NCI-H1436 (cell line): ENCODE results near the gene KDM4C.

ENCODE experiments used
- DNase-seq: peaks from one replicate; lab custom pipeline; 2025; lab: John Stamatoyannopoulos, UW

KDM4C gene

GRCh38 chr9:6904371-6904770 is 146.6 kb downstream of the KDM4C start:
- no peak for DNase-seq

GRCh38 chr9:6905850-6906375 is 148.1 kb downstream of the KDM4C start:
- no peak for DNase-seq

GRCh38 chr9:6907772-6908381 is 150.1 kb downstream of the KDM4C start:
- no peak for DNase-seq

- no peak for DNase-seq
Measured at GRCh38 chr9:6909181-6909580, 151.4 kb downstream of the KDM4C start.

GRCh38 chr9:6910032-6910431 is 152.3 kb downstream of the KDM4C start:
- no peak for DNase-seq

- no peak for DNase-seq
Measured at GRCh38 chr9:6910497-6910896, 152.7 kb downstream of the KDM4C start.

- DNase-seq = no peak
Measured at GRCh38 chr9:6911901-6912638, 154.3 kb downstream of the KDM4C start.

- no peak for DNase-seq
Measured at GRCh38 chr9:6915635-6916034, 157.9 kb downstream of the KDM4C start.

- DNase-seq = no peak
Measured at GRCh38 chr9:6917162-6917561, 159.4 kb downstream of the KDM4C start.

- no peak for DNase-seq
Measured at GRCh38 chr9:6920041-6920440, 162.3 kb downstream of the KDM4C start.

GRCh38 chr9:6921315-6921714 is 163.5 kb downstream of the KDM4C start:
- DNase-seq = no peak

GRCh38 chr9:6922124-6922676 is 164.4 kb downstream of the KDM4C start:
- DNase-seq = no peak

- no peak for DNase-seq
Measured at GRCh38 chr9:6922680-6923079, 164.9 kb downstream of the KDM4C start.

- DNase-seq = no peak
Measured at GRCh38 chr9:6923086-6923485, 165.3 kb downstream of the KDM4C start.

- no peak for DNase-seq
Measured at GRCh38 chr9:6924149-6924548, 166.4 kb downstream of the KDM4C start.

GRCh38 chr9:6924988-6925563 is 167.3 kb downstream of the KDM4C start:
- DNase-seq = no peak

GRCh38 chr9:6925836-6926235 is 168.1 kb downstream of the KDM4C start:
- DNase-seq = no peak

GRCh38 chr9:6926436-6926835 is 168.7 kb downstream of the KDM4C start:
- DNase-seq = no peak

GRCh38 chr9:6927838-6928237 is 170.1 kb downstream of the KDM4C start:
- no peak for DNase-seq

- DNase-seq = no peak
Measured at GRCh38 chr9:6928863-6929262, 171.1 kb downstream of the KDM4C start.

GRCh38 chr9:6929441-6930215 is 171.9 kb downstream of the KDM4C start:
- no peak for DNase-seq

GRCh38 chr9:6930827-6931226 is 173.1 kb downstream of the KDM4C start:
- no peak for DNase-seq
